ENCODE results near the gene CAPN14.

Gene CAPN14

DNA sequence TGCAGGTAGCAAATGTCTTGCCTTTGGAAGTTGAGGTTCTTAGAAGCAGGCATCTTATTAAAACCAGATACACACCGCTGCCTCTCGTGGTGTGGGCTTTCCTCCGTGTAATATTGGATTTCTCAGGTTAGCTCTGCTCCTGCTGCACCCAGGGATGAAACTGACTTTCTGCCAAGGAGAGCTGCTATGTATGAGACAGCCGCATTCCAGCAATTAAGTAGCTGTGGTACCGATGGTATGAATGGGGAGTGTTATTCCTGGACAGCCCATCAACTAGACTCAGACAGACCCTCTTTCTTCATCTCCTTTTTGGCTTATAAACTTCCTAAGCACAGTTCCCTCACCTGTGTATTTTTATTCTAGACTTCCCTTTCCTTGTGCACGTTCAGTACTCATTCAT is 9.8 kb upstream of the CAPN14 start:
- no peak for DNase-seq (ENCODE audit: low spot score)

DNA sequence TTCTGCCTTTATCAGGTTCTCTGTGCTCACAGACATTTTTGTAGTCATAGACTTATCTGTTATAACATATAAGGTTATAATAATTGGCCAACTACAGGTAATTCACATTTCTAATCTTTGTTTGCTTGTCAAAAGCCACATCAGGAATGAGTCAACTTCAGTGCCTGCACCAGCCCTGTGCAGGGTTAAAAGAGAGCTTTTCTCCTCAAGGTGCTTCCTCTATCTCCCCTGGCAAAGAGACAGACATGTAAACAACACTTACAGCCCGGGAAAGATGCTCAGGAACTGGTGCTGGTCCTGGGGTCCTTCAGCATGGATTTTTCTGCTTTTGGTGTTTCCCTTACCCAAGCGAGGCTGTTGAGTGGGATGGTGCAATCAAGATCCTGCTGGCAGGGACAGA is 9.0 kb upstream of the CAPN14 start:
- no peak for DNase-seq (ENCODE audit: low spot score)

DNA sequence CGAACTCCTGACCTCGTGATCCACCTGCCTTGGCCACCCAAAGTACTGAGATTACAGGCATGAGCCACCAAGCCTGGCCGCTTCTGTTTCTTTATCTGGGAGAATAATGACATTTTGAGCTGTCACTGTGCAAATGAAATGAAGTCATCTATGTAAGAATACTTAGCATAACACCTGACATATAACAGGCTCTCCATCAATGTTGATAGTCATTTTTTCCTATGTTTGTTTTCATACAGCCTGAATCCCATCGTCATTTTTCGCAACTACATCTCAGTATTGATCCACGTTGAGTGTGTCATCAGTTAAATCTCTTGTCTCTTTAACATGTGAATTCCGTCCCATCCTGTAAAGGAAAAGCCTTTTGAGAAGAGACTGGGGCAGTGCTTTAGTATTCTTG is 6.4 kb upstream of the CAPN14 start:
- DNase-seq (ENCODE audit: low spot score), result no peak

DNA sequence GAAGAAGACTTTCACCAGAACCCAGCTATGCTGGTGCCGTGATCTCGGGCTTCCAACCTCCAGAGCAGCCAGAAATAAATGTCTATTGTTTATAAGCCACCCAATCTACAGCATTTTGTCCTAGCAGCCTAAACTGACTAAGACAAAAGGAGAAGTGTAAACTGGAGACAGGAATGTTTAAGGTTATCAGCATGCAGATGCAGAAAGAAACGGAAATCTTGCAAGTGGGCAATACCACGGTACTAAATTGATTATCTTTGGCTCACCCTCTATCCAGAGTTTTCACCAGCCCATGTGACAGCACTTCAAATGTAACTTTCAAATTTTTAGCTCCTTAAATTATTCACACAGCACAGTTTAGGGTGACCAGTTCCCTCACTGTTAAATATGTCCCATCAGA is 5.7 kb upstream of the CAPN14 start:
- no peak for DNase-seq (ENCODE audit: low spot score)

DNA sequence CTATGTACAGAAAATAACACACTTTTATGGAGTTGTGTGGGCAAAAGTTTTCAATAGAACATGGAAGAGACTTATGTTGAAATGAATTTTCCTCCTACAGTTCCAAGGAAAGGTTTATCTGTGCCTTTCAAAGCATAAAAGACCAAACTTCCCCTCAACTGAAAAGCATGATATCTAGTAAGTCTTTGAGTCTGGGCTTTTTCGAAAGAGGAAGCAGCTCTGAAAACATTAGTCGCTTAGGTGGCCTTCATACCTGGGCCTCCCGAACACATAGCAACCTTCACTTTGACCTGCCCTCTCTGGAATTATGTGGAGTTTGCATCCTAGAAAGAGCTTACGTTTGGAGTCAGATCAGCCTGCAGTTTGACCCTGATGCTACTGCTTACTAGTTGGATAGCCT is 4.8 kb upstream of the CAPN14 start:
- DNase-seq (ENCODE audit: low spot score), result no peak

DNA sequence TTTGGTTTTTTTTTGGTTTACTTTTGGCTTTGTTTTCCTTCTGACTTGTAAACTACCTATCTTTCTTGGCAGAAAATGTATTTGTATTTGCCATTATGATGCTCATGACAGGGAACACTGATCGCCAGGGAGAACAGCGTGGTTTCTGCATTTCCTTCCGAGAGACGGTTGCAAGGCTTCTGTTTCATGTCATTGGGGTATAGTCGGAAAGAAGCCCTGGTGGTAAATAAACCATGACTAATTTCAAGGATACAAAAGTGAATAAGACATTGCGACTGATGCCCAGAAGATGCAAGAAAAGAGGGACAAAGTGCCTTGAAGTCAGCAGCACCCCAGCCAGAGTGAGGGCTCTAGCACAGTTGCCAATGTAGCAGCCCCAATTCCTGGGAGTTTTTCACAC is 4.2 kb upstream of the CAPN14 start:
- no peak for DNase-seq (ENCODE audit: low spot score)

DNA sequence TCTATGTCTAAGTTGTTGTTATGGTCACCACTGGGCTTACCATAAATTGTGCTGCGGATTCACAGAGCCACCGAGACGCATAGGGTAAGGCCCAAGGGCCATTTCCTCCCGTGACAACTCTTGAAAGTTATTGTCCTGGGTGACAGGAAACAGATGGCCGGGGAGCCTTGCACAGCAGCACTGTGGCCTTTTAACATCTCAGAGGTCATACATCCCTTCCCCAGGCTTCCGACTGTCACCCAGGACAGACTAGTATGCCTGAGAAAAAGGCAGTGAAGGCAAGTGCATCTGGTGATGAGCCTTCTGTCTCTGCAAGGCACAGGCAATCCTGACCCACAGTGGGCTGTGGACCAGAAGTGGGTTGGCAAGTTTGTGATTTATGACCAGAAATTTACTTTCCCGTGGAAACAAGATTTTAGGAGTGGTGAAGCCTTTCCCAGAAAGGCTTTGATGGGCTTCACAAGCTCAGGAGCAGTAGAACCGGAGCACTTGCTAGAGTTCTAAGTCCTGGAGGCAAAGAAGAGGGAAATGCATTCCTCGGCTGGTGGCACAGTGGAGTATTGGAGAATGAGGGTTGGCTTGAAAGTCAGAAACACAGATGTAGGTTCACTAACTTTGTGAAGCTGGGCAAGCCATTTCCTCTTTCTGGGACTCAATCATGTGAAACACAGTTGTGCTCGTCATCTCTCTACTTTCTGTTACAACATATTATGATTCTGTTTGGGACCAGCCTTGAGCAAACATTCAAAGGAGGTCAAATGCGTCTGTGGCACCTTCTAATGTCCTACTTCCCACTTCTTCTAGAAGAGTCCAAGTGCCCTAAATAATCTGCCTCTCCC is 2.0 kb upstream of the CAPN14 start:
- peak; percentile 35 for DNase-seq (ENCODE audit: low spot score)

DNA sequence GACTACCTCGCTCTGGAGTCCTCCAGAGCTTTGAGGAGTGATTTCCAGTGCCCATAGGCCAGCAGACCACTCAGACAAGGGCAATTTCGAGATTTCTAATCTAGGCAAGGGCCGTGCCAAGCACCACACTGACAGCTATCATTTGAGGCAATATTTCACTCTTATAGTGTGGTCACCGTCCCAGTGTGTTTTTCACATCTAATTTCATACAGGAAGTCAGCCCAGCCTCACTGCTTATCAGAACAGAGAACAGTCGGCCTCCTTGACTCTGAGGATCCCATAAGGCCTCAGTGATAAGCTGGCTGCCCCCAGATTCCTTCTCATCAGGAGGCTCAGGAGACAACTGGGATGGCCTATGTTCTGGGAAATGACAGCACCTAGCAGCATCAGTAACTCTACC is 581 bp downstream of the CAPN14 start:
- no peak for DNase-seq (ENCODE audit: low spot score)

DNA sequence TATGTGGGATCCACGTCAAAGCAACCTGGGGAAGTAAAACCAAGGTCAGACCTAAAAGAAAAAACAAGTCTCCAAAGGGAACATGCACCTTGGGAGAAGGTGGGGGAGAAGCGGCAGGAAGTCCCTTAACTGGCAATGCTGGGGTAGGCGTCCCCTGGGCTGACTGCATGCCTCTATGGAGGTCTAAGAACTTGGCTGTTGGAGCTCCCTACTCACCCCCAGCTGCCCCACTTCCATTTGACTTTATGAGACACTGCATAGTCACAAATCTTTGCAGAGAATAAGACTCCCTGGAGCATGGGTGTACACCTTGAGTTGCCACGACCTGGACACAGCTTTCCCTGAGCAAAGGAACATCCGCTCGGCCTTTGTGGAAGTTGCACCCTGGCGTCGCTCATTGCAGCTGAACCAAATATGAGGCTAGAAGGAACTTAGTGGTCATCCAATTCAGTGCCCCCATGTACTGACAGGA is 2.8 kb downstream of the CAPN14 start:
- DNase-seq (ENCODE audit: low spot score), result no peak

DNA sequence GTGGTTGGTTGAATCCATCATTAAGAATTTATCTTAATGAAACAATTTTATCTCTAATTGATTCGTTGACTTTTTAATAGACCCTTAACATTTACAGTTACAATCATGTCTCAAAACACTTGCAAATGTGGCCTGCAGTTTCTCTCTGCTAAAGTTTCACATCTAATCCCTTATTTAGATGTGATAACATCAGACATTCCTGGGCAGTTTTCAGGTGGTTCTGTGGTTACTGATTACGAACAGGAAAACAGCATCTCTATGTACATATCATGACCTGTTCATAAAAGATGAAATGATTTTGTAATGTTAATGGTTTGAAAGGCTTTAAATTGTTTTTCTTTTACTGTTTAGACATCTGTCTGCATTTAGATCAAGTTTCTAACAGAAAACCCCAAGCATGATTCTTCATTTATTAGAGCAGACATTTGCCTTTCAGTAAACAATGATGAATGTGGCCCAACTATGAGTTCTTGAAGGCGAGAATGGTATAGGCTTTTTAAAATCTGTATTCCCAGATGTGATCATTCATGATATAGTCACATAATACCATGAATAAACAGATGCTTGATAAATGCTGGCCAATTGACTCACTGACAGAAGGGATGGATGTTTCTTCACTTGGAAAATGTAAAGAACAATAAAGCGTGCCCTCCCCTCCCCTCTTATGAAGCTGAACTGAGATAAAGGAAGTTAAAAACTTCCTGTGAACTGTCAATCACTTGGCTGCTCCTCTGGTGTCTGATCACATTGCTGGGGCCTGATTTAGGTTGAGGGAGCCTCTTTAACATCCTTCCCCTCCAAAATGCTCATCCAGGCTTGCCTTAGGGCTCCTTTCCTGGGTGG is 3.5 kb downstream of the CAPN14 start:
- DNase-seq (ENCODE audit: low spot score), result no peak

DNA sequence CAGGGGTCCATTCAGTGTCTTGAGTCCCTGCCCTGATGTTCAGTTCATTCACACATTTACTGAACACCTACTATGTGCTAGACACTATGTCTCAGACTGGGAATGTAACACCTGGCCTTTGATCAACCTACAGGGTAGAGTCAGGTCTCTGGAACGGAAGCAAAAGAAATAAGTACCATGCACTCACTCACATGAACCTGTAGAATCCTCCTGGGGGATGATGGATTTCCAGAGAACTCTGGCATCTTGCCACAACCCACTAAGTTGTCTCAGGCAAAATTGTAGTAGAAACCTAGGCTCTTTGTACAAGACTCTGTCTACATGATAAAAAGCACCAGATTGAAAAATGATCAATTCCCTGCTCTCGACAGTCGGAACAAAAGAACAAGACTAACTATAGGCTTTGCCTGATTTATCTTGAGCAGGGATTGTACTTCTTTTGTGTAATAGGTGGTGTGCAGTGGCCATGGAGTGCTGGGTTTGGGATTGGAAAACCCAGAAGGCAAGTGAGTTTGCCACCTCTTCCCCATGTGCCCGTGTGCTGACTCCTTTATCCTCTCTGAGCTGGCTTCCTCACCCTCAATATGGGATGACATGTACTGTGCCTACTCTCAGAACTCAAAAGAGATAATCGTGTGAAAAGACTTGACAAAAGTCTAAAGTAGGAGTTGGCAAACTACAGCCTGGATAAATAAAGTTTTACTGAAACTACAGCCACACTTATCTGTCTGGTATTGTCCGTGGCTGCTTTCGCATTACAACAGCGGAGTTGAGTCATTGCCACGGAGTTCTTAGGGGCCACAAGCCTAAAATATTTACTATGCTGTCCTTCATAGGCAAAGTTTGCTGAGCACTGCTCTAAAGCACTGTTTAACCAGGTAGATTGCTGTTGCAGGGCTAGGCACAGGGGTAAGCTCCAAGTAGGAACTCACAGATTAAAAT is 4.4 kb downstream of the CAPN14 start:
- DNase-seq (ENCODE audit: low spot score), result no peak

DNA sequence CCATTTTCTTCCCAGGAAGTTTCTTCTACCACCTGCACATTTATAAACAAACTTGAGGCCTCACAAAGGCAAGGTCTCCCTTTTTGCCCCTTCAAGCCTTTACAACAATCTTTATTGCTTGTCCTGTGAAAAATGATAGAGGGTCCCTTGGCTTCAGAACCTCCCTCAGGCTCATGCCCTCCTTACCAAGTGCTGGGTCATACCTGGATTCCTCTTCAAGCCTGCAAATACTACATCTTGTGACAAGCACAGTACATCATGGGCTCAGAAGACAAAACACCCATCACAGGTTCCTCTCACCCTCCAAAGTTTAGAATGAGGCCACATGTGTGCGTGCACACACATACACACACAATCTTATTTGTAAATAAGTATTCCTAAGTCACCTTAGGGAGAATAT is 9.1 kb downstream of the CAPN14 start:
- no peak for DNase-seq (ENCODE audit: low spot score)

DNA sequence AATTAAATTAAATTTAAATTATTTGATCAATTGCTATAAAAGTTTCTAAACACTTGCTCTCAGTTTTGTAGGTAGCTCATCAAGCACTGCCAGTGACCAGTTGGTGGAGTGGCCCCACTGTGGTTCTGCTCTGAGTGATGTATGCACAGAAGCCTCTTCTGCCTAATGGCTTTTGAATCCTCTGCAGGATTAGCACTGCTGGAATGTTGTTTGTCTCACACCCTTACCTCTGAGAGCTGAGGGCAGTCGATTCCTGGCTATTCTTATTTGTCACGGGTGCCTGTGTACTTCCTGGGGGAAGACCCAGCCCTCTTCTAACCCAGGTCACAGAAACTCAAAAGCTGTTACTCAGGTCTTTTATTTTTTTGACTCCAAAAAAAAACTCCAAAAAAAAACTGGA is 9.5 kb downstream of the CAPN14 start:
- no peak for DNase-seq (ENCODE audit: low spot score)

DNA sequence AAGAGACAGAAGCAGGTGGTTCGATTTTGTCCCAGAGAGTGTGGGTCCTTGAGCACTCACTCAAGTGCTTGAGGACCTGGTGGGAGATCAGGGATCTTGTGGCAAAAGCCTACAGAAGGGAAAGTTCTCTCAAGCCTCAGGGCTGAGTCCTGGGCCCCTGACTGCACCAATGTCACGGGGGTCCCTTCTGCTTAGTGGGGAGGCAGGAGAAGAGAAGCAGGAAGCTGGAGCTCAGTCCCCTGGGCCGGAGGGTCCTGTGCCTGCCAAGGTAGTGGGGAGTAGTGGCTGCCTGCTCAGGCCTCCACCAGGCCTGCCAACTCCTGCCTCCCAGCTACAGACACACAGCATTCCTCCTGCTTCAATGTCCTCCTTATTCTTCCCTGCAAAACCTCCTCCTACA is 11.7 kb downstream of the CAPN14 start:
- DNase-seq (ENCODE audit: low spot score), result no peak

DNA sequence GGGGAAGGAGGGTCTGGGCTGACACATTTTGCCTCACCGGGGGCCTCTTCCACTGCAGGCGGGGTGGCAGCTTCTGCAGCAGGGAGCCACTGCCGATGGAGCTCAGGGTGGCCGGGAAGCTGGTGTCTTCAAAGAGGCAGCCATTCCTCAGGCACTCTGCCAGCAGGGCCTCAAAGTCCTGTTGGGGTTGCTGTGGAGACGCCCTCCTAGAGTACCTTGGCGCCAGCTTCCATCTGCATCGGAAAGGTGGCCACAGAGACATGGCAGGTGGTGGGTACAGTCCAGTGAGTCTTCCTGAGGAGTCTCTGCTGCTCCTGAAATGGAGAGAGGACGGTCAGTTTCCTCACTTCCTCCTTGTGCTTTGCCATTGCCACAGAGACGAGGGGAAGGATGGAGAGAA is 12.1 kb downstream of the CAPN14 start:
- DNase-seq (ENCODE audit: low spot score), result no peak

DNA sequence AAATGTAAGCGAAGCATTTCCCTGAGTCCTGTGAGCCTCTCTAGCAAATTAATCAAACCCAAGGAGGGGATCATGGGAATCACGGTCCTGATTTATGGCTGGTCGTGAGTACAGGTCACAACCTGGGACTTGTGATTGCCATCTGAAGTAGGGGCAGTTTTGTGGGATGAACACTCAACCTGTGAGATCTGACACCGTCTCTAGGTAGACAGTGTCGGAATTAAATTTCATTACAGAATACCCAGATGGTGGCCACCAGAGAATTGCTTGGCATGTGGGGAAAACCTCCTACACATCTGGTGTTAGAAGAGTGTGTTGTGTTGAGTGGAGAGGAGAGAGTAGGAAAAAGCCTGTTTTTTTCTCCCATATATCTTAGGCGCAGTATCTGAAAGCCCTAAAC is 12.5 kb downstream of the CAPN14 start:
- no peak for DNase-seq (ENCODE audit: low spot score)

DNA sequence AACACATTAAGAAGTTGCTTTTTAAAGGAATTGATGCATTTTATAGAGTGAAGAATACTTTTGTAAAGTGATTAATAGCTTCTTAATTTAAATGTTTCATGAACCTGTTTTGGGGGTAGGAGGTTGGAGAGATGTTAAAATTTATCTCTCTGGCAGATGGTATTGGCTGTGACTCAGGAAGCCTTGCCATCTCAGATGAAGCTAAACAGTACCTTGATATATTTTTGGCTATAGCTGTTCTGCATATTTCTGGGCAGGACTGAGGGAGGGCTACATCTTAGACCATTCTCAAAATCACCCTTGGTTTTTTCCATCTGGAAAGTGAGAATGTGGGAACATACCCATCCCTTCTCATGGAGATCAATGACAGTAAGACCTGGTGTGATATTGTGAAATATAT is 13.4 kb downstream of the CAPN14 start:
- DNase-seq (ENCODE audit: low spot score), result no peak

DNA sequence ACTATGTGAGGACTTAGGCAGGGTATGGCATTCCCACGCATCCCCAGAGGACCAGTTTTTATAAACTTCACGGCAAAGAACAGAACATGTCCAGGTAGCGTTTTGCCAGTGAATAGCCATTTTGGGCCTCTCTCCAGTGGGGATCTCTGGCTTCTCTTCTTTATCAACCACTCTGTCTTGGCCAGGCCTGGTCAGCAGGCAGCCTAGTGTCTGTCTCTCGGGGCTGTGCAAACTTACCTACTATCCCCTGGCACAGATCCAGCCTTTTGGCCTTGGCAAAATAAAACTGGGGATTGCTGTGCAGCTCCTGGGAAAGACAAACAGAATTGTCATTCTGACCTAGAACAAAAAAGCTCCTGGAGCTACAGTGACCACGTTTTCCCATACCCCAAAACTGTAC is 14.5 kb downstream of the CAPN14 start:
- no peak for DNase-seq (ENCODE audit: low spot score)

DNA sequence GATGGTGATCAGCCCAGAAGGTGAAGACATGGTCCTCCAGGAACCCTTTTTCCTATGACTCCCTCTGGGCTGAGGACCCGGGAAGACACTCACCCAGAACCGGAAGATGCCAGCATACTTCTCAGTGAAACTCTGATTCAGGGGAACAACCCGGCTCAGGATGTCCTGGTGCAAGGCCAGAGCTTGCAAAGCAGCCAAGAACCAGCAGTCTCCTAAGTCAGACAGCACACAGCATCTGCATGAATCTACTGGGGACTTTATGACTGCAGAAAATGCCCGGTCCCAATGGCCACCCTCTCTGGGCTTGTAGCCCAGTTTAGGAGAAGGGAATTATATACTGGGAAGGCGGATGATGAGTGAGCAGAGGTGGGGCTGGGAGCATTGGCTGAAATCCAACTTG is 15.3 kb downstream of the CAPN14 start:
- no peak for DNase-seq (ENCODE audit: low spot score)

DNA sequence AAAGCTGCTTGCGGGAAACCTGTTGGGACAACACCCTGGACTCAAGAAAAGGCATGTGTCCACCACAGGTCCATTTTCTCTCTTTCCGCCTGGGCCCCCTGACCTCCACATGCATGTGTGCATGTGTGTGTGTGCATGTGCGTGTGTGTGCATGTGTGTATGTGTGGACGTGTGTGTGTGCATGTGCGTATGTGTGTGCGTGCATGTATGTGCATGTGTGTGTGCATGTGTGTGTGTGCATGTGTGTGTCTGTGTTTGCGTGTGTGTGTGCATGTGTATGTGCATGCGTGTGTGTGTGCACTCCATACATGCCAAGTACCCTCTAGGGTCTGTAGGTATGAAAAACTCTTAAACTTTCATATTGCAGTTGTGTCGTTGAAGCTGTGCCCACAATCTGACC is 16.3 kb downstream of the CAPN14 start:
- no peak for DNase-seq (ENCODE audit: low spot score)

DNA sequence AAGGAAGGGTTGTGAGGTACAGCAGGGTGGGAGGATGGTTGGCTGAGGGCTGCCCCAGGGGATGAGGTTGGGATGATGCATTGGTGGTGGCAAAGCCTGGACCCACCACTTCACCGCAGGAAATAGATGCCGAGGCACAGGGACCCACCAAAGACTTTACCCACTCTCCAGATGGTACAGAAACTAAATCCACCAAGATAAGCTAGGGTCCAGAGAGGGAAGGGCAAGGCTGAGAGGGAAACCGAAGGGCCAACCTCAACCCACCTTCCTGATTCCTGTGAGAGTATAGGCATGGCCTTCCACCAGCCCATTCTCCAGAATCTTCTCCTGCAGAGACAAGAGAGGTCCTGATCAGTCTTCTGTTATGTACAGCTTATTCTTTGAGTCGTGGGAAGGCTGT is 18.1 kb downstream of the CAPN14 start:
- no peak for DNase-seq (ENCODE audit: low spot score)

DNA sequence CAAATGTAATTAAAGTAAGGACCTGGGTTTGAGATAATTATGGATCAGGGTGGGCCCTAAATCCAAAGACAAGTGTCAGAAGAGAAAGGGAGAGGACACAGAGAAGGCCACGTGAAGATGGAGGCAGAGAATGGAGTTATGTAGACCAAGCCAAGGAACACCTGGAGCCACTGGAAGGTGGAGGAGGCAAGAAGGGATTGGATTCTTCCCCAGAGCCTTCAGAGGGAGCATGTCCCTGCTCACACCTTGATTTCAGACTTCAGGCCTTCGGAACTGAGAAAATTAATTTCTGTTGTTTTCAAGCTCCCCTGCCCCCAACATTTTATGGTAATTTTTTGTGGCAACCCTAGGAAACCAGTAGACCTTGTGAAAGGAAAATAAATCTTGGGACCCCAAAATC is 19.6 kb downstream of the CAPN14 start:
- no peak for DNase-seq (ENCODE audit: low spot score)
